C4-2B (cell line): ENCODE measurements around the gene ZNF354B.
A peak's percentile ranks its signal among the peaks of the same experiment; 100 is the strongest.

Experiments
- CTCF ChIP-seq: fragments of 450-650 bp; conservative IDR thresholded peaks from 2 replicates; pipeline ENCODE4 v1.5.1; 2017; ENCODE audit warnings: mild to moderate bottlenecking
- ZFX ChIP-seq: fragments of 450-650 bp; IDR thresholded peaks from 2 replicates; pipeline ENCODE4 v1.6.1; 2017

DNA sequence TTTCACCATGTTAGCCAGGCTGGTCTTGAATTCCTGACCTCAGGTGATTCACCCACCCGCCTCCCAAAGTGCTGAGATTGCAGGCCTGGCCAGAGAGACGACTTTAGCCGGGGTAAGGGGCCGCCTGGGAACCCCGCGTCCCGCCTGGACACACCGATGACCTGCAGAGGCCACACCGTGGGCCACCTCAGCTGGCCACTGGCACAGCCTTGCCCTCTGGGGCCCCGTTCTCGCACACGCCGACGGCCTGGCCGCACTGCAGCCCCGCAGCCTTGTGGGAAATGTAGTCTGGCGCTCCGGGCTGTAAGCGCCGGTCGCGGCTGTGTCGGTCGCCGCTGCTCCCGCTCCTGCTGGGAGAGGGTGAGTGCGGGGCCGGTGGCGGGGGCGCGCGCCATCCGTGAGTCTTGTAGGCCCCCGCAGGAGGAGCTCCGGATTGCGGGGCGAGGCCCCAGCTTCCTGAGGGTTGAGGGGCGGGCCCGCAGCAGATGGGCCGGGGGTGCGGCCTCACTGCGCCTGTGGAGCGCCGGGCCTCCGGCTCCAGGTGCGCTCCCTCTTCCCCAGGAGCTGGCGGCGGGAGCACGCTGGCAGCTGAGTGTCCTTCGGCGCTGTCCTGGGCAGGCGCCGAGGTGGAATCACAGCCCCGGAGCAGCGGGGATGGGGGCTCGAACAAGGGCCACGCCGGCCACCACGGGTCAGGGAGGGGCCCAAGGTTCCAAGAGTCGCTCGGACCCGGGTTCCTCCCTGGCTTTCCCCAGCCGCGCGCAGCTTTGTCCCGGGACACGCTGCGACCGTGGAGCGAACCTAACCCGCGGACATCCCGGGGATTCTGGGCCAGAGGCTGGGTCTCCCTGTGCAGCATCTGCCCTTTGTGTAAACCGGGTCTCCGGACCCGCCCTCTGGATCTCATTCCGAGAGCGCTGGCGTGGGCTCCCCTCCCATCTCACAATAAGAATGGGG is 36.1 kb downstream of the ZNF354B start, which contains the start of gene ZFP2:
- TF ChIP-seq CTCF = no peak
- peak; percentile 97 for TF ChIP-seq ZFX
